ENCODE measurements around the gene VTI1A. TPM values are rescaled to one million over a fixed set of nuclear protein-coding genes. Genes with fewer than 3 reads are reported as not detected.

VTI1A gene
- total and polyA plus RNA-seq, 4 donors = 5.5 to 26.9 (median 13.1) TPM

- TF ChIP-seq HNF4G (IDR thresholded peaks at IDR 0.05) (no peak), NR2F2 (IDR thresholded peaks at IDR 0.05) (no peak), RXRA (IDR thresholded peaks at IDR 0.05) (no peak), ATF3 (IDR thresholded peaks at IDR 0.05) (no peak), SP1 (IDR thresholded peaks at IDR 0.05) (no peak), EGR1 (IDR thresholded peaks at IDR 0.05; ENCODE audit: low read depth in 2 of 2) (no peak), HNF4A (conservative IDR thresholded peaks at IDR 0.05) (no peak), TAF1 (conservative IDR thresholded peaks at IDR 0.05) (no peak), MAX (IDR thresholded peaks at IDR 0.05) (no peak)
- no peaks in the 10 kb centered on the region for H3K27me3 ChIP-seq (ENCODE audit: control insufficient read depth in 4 of 4, insufficient read depth in 4 of 4, low read length in 3 of 4)
These were observed 169.6 kb downstream of the VTI1A start for GRCh38 chr10:112616647-112617046.

GRCh38 chr10:112618814-112619213 is 171.8 kb downstream of the VTI1A start:
- Histone ChIP-seq H3K9ac (ENCODE audit: low read depth in 1 of 2, low read length in 2 of 2) (no peak overlapping the region), H3K36me3 (ENCODE audit: control insufficient read depth in 4 of 4, insufficient read depth in 3 of 4, low read depth in 1 of 4, low read length in 3 of 4) (peaks cover 0 to 2% (median 0%) of the 10 kb centered on the region in 4 donors), H3K4me3 (ENCODE audit: low read depth in 1 of 3, low read length in 3 of 3) (no peak overlapping the region), H3K27me3 (ENCODE audit: control insufficient read depth in 4 of 4, insufficient read depth in 4 of 4, low read length in 3 of 4) (no peaks in the 10 kb centered on the region), H3K27ac (ENCODE audit: low read depth in 1 of 2, low read length in 2 of 2) (no peak overlapping the region), H3K4me1 (ENCODE audit: control insufficient read depth in 4 of 4, insufficient read depth in 4 of 4, low read length in 3 of 4) (no peaks in the 10 kb centered on the region), H3K9me3 (ENCODE audit: control insufficient read depth in 4 of 4, low read length in 3 of 4) (no peaks in the 10 kb centered on the region)
- TF ChIP-seq ATF3 (IDR thresholded peaks at IDR 0.05) (no peak), RXRA (IDR thresholded peaks at IDR 0.05) (no peak), NR2F2 (IDR thresholded peaks at IDR 0.05) (no peak), FOXA1 (IDR thresholded peaks at IDR 0.05) (no peak), HNF4A (conservative IDR thresholded peaks at IDR 0.05) (no peak), GABPA (IDR thresholded peaks at IDR 0.05 in 1 of 2, conservative IDR thresholded peaks at IDR 0.05 in 1 of 2) (no peak), HNF4G (IDR thresholded peaks at IDR 0.05) (no peak), FOXA2 (IDR thresholded peaks at IDR 0.05) (no peak), RAD21 (IDR thresholded peaks at IDR 0.05) (no peak), YY1 (IDR thresholded peaks at IDR 0.05) (no peak), SP1 (IDR thresholded peaks at IDR 0.05) (no peak), TAF1 (conservative IDR thresholded peaks at IDR 0.05) (no peak), JUND (IDR thresholded peaks at IDR 0.05) (no peak), REST (IDR thresholded peaks at IDR 0.05) (no peak)
- DNase-seq (ENCODE audit: low spot score) = no peak
- 97% methylated on average over 3 of the region's 3 CpGs for WGBS

More at GRCh38 chr10:112616647-112617046, 169.6 kb downstream of the VTI1A start:
- no peaks in the 10 kb centered on the region for H3K9me3 ChIP-seq (ENCODE audit: control insufficient read depth in 4 of 4, low read length in 3 of 4)
- no peak overlapping the region for H3K4me3 ChIP-seq (ENCODE audit: low read depth in 1 of 3, low read length in 3 of 3)
- H3K9ac ChIP-seq (ENCODE audit: low read depth in 1 of 2, low read length in 2 of 2) = no peak overlapping the region
- no peaks in the 10 kb centered on the region for H3K4me1 ChIP-seq (ENCODE audit: control insufficient read depth in 4 of 4, insufficient read depth in 4 of 4, low read length in 3 of 4)
- H3K36me3 ChIP-seq (ENCODE audit: control insufficient read depth in 4 of 4, insufficient read depth in 3 of 4, low read depth in 1 of 4, low read length in 3 of 4) = peaks cover 0 to 2% (median 0%) of the 10 kb centered on the region in 4 donors
- no peak for DNase-seq (ENCODE audit: low spot score)
- H3K27ac ChIP-seq (ENCODE audit: low read depth in 1 of 2, low read length in 2 of 2) = no peak overlapping the region

Data from liver (tissue), 9 donors.